WERI-Rb-1 (cell line): Measurements from ENCODE around the gene PARL.

Experiments
- DNase-seq: peaks from one replicate; pipeline ENCODE4 v3.0.0-alpha.2; 2020
- H3K27ac ChIP-seq: fragments of 250-450 bp; sonication (Bioruptor Pico); 2 replicates; pipeline ENCODE4 v1.5.1; 2020; ENCODE audit warnings: mild to moderate bottlenecking, moderate library complexity
- H3K27me3 ChIP-seq: fragments of 250-450 bp; sonication (Bioruptor Pico); 2 replicates; pipeline ENCODE4 v1.5.1; 2021; ENCODE audit warnings: mild to moderate bottlenecking, low read depth, moderate library complexity; ENCODE audit not compliant: insufficient read depth, severe bottlenecking
- H3K36me3 ChIP-seq: fragments of 250-450 bp; sonication (Bioruptor Pico); 2 replicates; pipeline ENCODE4 v1.5.1; 2020; ENCODE audit warnings: mild to moderate bottlenecking, moderate library complexity
- H3K4me3 ChIP-seq: 2 replicates; pipeline ENCODE4 v1.5.1; 2011; ENCODE audit warnings: low read depth, mild to moderate bottlenecking, control low read depth, low read length
- H3K9me3 ChIP-seq: fragments of 250-450 bp; sonication (Bioruptor Pico); 2 replicates; pipeline ENCODE4 v1.5.1; 2021; ENCODE audit warnings: mild to moderate bottlenecking, moderate library complexity; ENCODE audit not compliant: severe bottlenecking
- TF ChIP-seq, protein P1 (sequence below): IDR thresholded peaks from 2 replicates; pipeline ENCODE4 v1.5.1; 2011; ENCODE audit warnings: low read depth, mild to moderate bottlenecking, control low read depth, inconsistent platforms, low read length

The PARL gene

DNA sequence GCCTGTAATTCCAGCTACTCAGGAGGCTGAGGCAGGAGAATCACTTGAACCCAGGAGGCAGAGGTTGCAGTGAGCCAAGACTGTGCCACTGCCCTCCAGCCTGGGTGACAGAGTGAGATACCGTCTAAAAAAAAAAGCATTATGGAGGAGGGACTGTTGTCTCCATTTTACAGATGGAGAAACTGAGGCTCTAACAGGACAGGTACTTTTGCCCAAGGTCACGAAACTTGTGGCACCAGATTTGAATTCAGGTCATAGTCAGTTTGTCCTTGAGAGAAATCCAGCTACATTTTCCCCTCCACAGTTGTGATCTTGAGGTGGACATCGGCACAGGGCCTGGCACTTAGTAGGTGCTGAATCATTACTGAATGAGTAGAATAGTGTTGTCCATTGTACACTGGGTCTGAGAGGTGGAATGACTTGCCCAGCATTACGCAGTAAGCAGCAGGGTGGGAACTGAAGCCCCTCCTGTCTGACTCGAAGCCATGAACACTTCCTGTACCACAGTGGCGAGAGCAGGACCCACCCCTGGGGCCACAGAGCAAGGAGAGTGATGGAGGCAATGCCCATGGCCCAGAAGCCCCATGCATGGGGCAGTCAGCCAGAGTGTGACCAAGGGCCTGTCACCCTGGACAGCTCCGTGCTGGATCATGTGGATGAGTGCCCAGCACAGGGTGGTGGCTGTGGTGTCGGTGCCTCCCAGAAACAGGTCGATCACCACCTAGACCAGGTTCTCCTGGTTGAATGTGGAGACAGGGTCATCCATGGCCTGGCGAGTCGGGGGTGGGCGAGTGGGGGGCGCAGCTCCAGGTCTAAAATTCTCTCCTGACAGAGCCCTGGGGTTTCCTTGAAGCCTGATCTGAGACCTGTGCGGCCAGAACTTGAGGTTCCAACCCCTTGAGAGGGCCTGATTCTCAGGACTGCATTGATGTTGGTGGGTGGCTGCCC is 20.4 kb upstream of the PARL start:
- Histone ChIP-seq H3K9me3 (no peaks in the 10 kb centered on the region), H3K36me3 (no peaks in the 10 kb centered on the region), H3K27me3 (no peaks in the 10 kb centered on the region), H3K4me3 (no peak overlapping the region), H3K27ac (no peak overlapping the region)
- DNase-seq = no peak
- TF ChIP-seq, protein P1, sequence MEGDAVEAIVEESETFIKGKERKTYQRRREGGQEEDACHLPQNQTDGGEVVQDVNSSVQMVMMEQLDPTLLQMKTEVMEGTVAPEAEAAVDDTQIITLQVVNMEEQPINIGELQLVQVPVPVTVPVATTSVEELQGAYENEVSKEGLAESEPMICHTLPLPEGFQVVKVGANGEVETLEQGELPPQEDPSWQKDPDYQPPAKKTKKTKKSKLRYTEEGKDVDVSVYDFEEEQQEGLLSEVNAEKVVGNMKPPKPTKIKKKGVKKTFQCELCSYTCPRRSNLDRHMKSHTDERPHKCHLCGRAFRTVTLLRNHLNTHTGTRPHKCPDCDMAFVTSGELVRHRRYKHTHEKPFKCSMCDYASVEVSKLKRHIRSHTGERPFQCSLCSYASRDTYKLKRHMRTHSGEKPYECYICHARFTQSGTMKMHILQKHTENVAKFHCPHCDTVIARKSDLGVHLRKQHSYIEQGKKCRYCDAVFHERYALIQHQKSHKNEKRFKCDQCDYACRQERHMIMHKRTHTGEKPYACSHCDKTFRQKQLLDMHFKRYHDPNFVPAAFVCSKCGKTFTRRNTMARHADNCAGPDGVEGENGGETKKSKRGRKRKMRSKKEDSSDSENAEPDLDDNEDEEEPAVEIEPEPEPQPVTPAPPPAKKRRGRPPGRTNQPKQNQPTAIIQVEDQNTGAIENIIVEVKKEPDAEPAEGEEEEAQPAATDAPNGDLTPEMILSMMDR = no peak

DNA sequence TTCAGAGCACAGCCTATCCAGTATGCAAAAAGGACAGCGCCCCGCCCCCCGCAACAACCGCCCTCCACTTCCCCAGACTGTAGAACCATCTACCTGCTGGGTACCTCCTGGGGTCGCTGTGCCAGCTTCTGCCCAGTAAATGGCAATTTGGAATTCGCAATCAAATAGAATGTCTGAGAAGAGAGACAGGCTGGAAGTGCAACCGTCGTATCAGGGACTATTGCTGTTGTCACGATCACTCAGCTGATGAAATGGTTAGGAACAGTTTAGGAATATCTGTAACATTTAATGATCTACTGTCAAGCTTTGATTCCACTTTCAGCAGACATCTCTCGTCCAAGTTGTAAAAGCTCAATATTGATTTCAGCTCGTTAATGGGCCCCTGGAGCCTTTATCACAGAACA is 13.3 kb upstream of the PARL start:
- no peaks in the 10 kb centered on the region for H3K27me3 ChIP-seq
- no peaks in the 10 kb centered on the region for H3K9me3 ChIP-seq
- no peaks in the 10 kb centered on the region for H3K36me3 ChIP-seq
- TF ChIP-seq, protein P1 = no peak
- H3K4me3 ChIP-seq = no peak overlapping the region
- H3K27ac ChIP-seq = no peak overlapping the region
- DNase-seq = no peak

DNA sequence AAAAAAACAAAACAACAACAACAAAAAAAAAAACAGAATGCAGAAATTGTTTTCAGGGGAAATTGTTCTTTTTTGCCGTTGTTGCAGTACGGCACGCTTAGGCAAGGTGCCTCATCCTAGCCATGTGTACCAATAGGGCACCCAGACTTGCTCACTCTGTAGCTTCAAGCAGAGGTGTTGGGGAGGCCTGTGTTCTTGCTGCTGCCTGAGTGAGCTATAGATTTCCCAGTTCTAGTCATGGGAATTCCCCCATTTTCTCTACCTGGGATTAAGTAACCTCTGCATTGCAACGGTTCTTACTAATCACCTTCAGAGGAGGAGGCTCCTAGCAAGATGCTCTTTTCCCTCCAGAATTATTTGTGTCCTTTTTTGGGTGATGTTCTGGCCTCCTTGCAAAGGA is 12.9 kb upstream of the PARL start:
- TF ChIP-seq, protein P1 = no peak
- no peak overlapping the region for H3K4me3 ChIP-seq
- no peak for DNase-seq
- no peaks in the 10 kb centered on the region for H3K27me3 ChIP-seq
- no peaks in the 10 kb centered on the region for H3K9me3 ChIP-seq
- H3K36me3 ChIP-seq = no peaks in the 10 kb centered on the region
- peak overlapping the region; percentile 56 for H3K27ac ChIP-seq

DNA sequence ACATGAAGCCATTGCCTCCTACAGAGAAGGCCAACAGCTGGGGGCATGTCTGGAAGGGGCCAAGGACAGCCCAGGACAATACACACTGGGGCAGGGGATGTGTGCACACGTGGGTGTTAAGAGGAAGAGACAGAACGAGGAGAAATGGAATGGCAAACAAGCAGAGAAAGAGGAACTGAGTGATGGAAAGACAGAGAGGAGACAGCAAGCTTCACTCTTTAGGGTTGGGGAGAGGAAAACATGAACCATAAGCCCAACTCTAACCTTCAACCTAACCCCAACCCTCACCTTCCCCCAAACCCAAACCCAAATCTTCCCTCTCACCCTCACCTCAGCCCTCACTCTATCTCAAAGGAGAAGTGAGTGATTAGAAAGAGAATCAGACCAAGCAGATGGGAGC is 11.9 kb upstream of the PARL start:
- Histone ChIP-seq H3K4me3 (no peak overlapping the region), H3K27me3 (no peaks in the 10 kb centered on the region), H3K9me3 (no peaks in the 10 kb centered on the region), H3K27ac (peak overlapping the region; percentile 1), H3K36me3 (no peaks in the 10 kb centered on the region)
- TF ChIP-seq, protein P1 = no peak
- no peak for DNase-seq

DNA sequence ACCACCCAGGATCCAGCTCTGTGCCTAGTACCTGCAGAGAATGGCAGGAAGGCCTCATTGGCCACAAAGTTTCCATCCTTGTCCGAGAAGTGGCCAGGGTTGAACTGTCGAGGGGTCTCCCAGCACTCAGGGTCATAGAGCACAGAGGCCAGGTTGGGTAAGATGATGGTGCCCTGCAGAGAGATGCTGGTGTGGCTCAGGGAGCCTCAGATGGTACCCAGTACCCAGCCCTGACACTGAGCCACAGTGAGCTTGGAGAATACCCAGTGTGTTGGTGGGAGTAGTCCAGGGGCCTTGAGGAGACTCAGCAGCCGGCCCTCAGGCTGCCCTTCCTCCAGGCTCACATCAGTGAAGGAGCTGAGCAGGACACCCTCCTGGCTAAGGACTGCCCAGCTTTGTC is 11.5 kb upstream of the PARL start:
- DNase-seq = no peak
- Histone ChIP-seq H3K27ac (no peak overlapping the region; the same call in 1 of the 2 replicates), H3K9me3 (no peaks in the 10 kb centered on the region), H3K36me3 (no peaks in the 10 kb centered on the region), H3K27me3 (no peaks in the 10 kb centered on the region), H3K4me3 (no peak overlapping the region)
- TF ChIP-seq, protein P1 = no peak
